NT2/D1 (cell line): Measurements from ENCODE around the gene NRIP1.
"Not testable (repeated sequence)": the region's sequence is repeated elsewhere in the genome, so short reads cannot be mapped to it uniquely, and the experiment has no call there.

Experiments used
- DNase-seq: peaks from one replicate; pipeline ENCODE4 v3.0.0-alpha.2; 2011; ENCODE audit warnings: low read depth, low spot score
- H3K27me3 ChIP-seq: 2 replicates; pipeline ENCODE4 v1.6.0; 2011; ENCODE audit warnings: mild to moderate bottlenecking; ENCODE audit not compliant: insufficient read length, insufficient read depth
- H3K36me3 ChIP-seq: 2 replicates; pipeline ENCODE4 v1.6.1; 2011; ENCODE audit warnings: mild to moderate bottlenecking, low read length, mixed read lengths; ENCODE audit not compliant: insufficient read depth, insufficient read length
- H3K4me1 ChIP-seq: 2 replicates; pipeline ENCODE4 v1.5.1; 2011; ENCODE audit not compliant: insufficient read depth, insufficient read length
- H3K4me3 ChIP-seq: 2 replicates; pipeline ENCODE4 v1.5.1; 2011; ENCODE audit warnings: low read depth; ENCODE audit not compliant: insufficient read length
- H3K9ac ChIP-seq: 2 replicates; pipeline ENCODE4 v1.6.0; 2011; ENCODE audit warnings: low read depth; ENCODE audit not compliant: insufficient read length
- H3K9me3 ChIP-seq: 2 replicates; pipeline ENCODE4 v1.5.1; 2011; ENCODE audit warnings: mild to moderate bottlenecking, low read length; ENCODE audit not compliant: insufficient read depth
- SUZ12 ChIP-seq: IDR thresholded peaks from 2 replicates; pipeline ENCODE4 v1.6.1; 2011; ENCODE audit not compliant: insufficient read length, insufficient read depth; ENCODE audit errors: extremely low read depth
- YY1 ChIP-seq: IDR thresholded peaks from 2 replicates; pipeline ENCODE4 v1.6.1; 2011; ENCODE audit not compliant: insufficient read length, insufficient read depth
- ZNF274 ChIP-seq: IDR thresholded peaks from 2 replicates; pipeline ENCODE4 v1.6.1; 2011; ENCODE audit warnings: mild to moderate bottlenecking, low read depth, low read length

NRIP1 gene

GRCh38 chr21:15037095-15037899, 27.5 kb downstream of the NRIP1 start:
- peaks cover 6% of the 10 kb centered on the region for H3K36me3 ChIP-seq
- no peak overlapping the region for H3K9ac ChIP-seq
- H3K27me3 ChIP-seq = no peaks in the 10 kb centered on the region
- no peak for DNase-seq
- TF ChIP-seq ZNF274 (no peak), SUZ12 (no peak), YY1 (no peak)
- no peaks in the 10 kb centered on the region for H3K4me1 ChIP-seq
- H3K4me3 ChIP-seq = no peak overlapping the region
- no peaks in the 10 kb centered on the region for H3K9me3 ChIP-seq

GRCh38 chr21:15036189-15036588, 28.6 kb downstream of the NRIP1 start:
- H3K36me3 ChIP-seq = peaks cover 9% of the 10 kb centered on the region
- no peaks in the 10 kb centered on the region for H3K4me1 ChIP-seq
- TF ChIP-seq SUZ12 (no peak), ZNF274 (no peak), YY1 (no peak)
- H3K9me3 ChIP-seq = no peaks in the 10 kb centered on the region
- no peak overlapping the region for H3K9ac ChIP-seq
- H3K4me3 ChIP-seq = no peak overlapping the region
- H3K27me3 ChIP-seq = no peaks in the 10 kb centered on the region
- DNase-seq = no peak

GRCh38 chr21:15034126-15034853, 30.5 kb downstream of the NRIP1 start:
- TF ChIP-seq SUZ12 = no peak
- TF ChIP-seq YY1 = no peak
- TF ChIP-seq ZNF274 = no peak
- Histone ChIP-seq H3K9me3 (no peaks in the 10 kb centered on the region), H3K4me3 (no peak overlapping the region), H3K9ac (no peak overlapping the region), H3K36me3 (peaks cover 12% of the 10 kb centered on the region), H3K27me3 (no peaks in the 10 kb centered on the region), H3K4me1 (no peaks in the 10 kb centered on the region)
- no peak for DNase-seq

GRCh38 chr21:15031790-15032357, 32.9 kb downstream of the NRIP1 start:
- no peaks in the 10 kb centered on the region for H3K9me3 ChIP-seq
- TF ChIP-seq ZNF274 = no peak
- TF ChIP-seq SUZ12 = no peak
- no peak for TF ChIP-seq YY1
- peaks cover 8% of the 10 kb centered on the region for H3K36me3 ChIP-seq
- no peaks in the 10 kb centered on the region for H3K27me3 ChIP-seq
- no peak for DNase-seq
- no peak overlapping the region for H3K4me3 ChIP-seq
- H3K9ac ChIP-seq = no peak overlapping the region
- peaks cover 2% of the 10 kb centered on the region for H3K4me1 ChIP-seq

- not testable (repeated sequence) for H3K9ac ChIP-seq, H3K36me3 ChIP-seq, H3K4me3 ChIP-seq, H3K9me3 ChIP-seq, H3K4me1 ChIP-seq, H3K27me3 ChIP-seq, DNase-seq
Observed at GRCh38 chr21:15031362-15031761, 33.4 kb downstream of the NRIP1 start.

- H3K36me3 ChIP-seq = not testable (repeated sequence)
Observed at GRCh38 chr21:15030861-15031260, 33.9 kb downstream of the NRIP1 start.

GRCh38 chr21:15029077-15029476, 35.7 kb downstream of the NRIP1 start:
- H3K27me3 ChIP-seq = no peaks in the 10 kb centered on the region
- no peaks in the 10 kb centered on the region for H3K9me3 ChIP-seq
- peaks cover 8% of the 10 kb centered on the region for H3K36me3 ChIP-seq
- peaks cover 2% of the 10 kb centered on the region for H3K4me1 ChIP-seq
- TF ChIP-seq ZNF274 = no peak
- TF ChIP-seq YY1 = no peak
- TF ChIP-seq SUZ12 = no peak
- H3K4me3 ChIP-seq = no peak overlapping the region
- H3K9ac ChIP-seq = no peak overlapping the region
- no peak for DNase-seq

More at GRCh38 chr21:15030861-15031260, 33.9 kb downstream of the NRIP1 start:
- H3K27me3 ChIP-seq, H3K4me3 ChIP-seq, H3K4me1 ChIP-seq, H3K9ac ChIP-seq, H3K9me3 ChIP-seq, DNase-seq: not testable (repeated sequence)

GRCh38 chr21:15028186-15028585, 36.6 kb downstream of the NRIP1 start:
- Histone ChIP-seq H3K9me3 (no peaks in the 10 kb centered on the region), H3K4me3 (no peak overlapping the region), H3K9ac (no peak overlapping the region), H3K4me1 (peaks cover 2% of the 10 kb centered on the region), H3K27me3 (no peaks in the 10 kb centered on the region), H3K36me3 (peaks cover 6% of the 10 kb centered on the region)
- TF ChIP-seq SUZ12 = no peak
- no peak for TF ChIP-seq YY1
- TF ChIP-seq ZNF274 = no peak
- no peak for DNase-seq
